ENCODE results near the gene CNBP. TPM values are rescaled to one million over a fixed set of nuclear protein-coding genes. Genes with fewer than 3 reads are reported as not detected.
"Not testable (repeated sequence)": the region's sequence is repeated elsewhere in the genome, so short reads cannot be mapped to it uniquely, and the experiment has no call there.

CNBP gene
- total and polyA plus RNA-seq, 2 donors (not counting 1 experiment from before 2014, with no cell fraction given) = 317 to 369 TPM

- Histone ChIP-seq H3K79me2 (ENCODE audit: control insufficient read depth, insufficient read depth, low read length) (peaks cover 39% of the 10 kb centered on the region), H3K9ac (ENCODE audit: insufficient read depth, low read length) (no peak overlapping the region), H3K4me3 (replicated peaks in 1 of 4; ENCODE audit: control extremely low read depth in 1 of 4, insufficient read depth in 1 of 4, low read depth in 3 of 4, low read length in 4 of 4) (no peak overlapping the region), H3K27me3 (ENCODE audit: control insufficient read depth, insufficient read depth, low read length) (no peaks in the 10 kb centered on the region), H3K4me2 (ENCODE audit: extremely low read depth, insufficient read depth, low read length) (no peak overlapping the region), H3K4me1 (ENCODE audit: control insufficient read depth, extremely low read depth, insufficient read depth, low read length) (peaks cover 3% of the 10 kb centered on the region), H4K20me1 (ENCODE audit: control insufficient read depth, extremely low read depth, insufficient read depth, low read length) (no peaks in the 10 kb centered on the region), H2AFZ (ENCODE audit: low read length) (no peak overlapping the region), H3K27ac (ENCODE audit: insufficient read depth, low read length) (no peak overlapping the region), H3K9me3 (ENCODE audit: control insufficient read depth, insufficient read depth, low read depth, low read length) (no peaks in the 10 kb centered on the region), H3K36me3 (ENCODE audit: control insufficient read depth, insufficient read depth, low read length) (no peaks in the 10 kb centered on the region)
- no peak for TF ChIP-seq EZH2 (IDR thresholded peaks at IDR 0.05; ENCODE audit: low read length, missing control alignments)
- TF ChIP-seq, protein P1, sequence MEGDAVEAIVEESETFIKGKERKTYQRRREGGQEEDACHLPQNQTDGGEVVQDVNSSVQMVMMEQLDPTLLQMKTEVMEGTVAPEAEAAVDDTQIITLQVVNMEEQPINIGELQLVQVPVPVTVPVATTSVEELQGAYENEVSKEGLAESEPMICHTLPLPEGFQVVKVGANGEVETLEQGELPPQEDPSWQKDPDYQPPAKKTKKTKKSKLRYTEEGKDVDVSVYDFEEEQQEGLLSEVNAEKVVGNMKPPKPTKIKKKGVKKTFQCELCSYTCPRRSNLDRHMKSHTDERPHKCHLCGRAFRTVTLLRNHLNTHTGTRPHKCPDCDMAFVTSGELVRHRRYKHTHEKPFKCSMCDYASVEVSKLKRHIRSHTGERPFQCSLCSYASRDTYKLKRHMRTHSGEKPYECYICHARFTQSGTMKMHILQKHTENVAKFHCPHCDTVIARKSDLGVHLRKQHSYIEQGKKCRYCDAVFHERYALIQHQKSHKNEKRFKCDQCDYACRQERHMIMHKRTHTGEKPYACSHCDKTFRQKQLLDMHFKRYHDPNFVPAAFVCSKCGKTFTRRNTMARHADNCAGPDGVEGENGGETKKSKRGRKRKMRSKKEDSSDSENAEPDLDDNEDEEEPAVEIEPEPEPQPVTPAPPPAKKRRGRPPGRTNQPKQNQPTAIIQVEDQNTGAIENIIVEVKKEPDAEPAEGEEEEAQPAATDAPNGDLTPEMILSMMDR (conservative IDR thresholded peaks at IDR 0.05 in 1 of 2, IDR thresholded peaks at IDR 0.05 in 1 of 2; ENCODE audit: low read depth in 1 of 2, low read length in 2 of 2) = no peak
- no peak for DNase-seq (ENCODE audit: low read depth in 2 of 2)
These were observed 2.1 kb upstream of the CNBP start for GRCh38 chr3:129185783-129186182.

- Histone ChIP-seq H3K79me2 (ENCODE audit: control insufficient read depth, insufficient read depth, low read length) (peaks cover 47% of the 10 kb centered on the region), H3K27ac (ENCODE audit: insufficient read depth, low read length) (peak overlapping the region; percentile 98), H3K4me2 (ENCODE audit: extremely low read depth, insufficient read depth, low read length) (peak overlapping the region; percentile 97), H3K4me3 (replicated peaks in 1 of 4; ENCODE audit: control extremely low read depth in 1 of 4, insufficient read depth in 1 of 4, low read depth in 3 of 4, low read length in 4 of 4) (peak overlapping the region; percentile 79 to 97 (median 92))
- H3K9ac ChIP-seq (ENCODE audit: insufficient read depth, low read length); H3K4me1 ChIP-seq (ENCODE audit: control insufficient read depth, extremely low read depth, insufficient read depth, low read length); DNase-seq (ENCODE audit: low read depth in 2 of 2); H4K20me1 ChIP-seq (ENCODE audit: control insufficient read depth, extremely low read depth, insufficient read depth, low read length); H3K27me3 ChIP-seq (ENCODE audit: control insufficient read depth, insufficient read depth, low read length); H3K36me3 ChIP-seq (ENCODE audit: control insufficient read depth, insufficient read depth, low read length); H2AFZ ChIP-seq (ENCODE audit: low read length); H3K9me3 ChIP-seq (ENCODE audit: control insufficient read depth, insufficient read depth, low read depth, low read length): not testable (repeated sequence)
These were observed 1.3 kb upstream of the CNBP start for GRCh38 chr3:129184784-129185542.

DNA sequence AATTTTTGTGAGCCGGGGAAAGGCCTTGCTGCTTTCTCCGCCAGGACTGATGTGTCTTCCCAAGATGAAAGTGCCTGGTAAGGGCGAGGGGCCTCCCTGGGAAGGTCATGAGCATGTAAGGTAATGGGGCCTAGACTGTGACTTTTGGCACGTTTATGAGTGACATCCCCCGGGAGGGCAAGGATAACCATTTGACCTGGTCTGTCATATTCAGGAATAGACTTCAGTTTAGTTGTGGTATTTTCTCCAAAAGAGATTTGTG is 631 bp upstream of the CNBP start:
- H3K9ac ChIP-seq (ENCODE audit: insufficient read depth, low read length) = peak overlapping the region; percentile 99
- no peaks in the 10 kb centered on the region for H3K9me3 ChIP-seq (ENCODE audit: control insufficient read depth, insufficient read depth, low read depth, low read length)
- H3K79me2 ChIP-seq (ENCODE audit: control insufficient read depth, insufficient read depth, low read length) = peaks cover 53% of the 10 kb centered on the region
- TF ChIP-seq, protein P1 (conservative IDR thresholded peaks at IDR 0.05 in 1 of 2, IDR thresholded peaks at IDR 0.05 in 1 of 2; ENCODE audit: low read depth in 1 of 2, low read length in 2 of 2) = no peak
- peak overlapping the region; percentile 61 for H2AFZ ChIP-seq (ENCODE audit: low read length)
- peaks cover 6% of the 10 kb centered on the region for H3K4me1 ChIP-seq (ENCODE audit: control insufficient read depth, extremely low read depth, insufficient read depth, low read length)
- H3K27me3 ChIP-seq (ENCODE audit: control insufficient read depth, insufficient read depth, low read length) = no peaks in the 10 kb centered on the region
- H3K4me3 ChIP-seq (replicated peaks in 1 of 4; ENCODE audit: control extremely low read depth in 1 of 4, insufficient read depth in 1 of 4, low read depth in 3 of 4, low read length in 4 of 4) = peak overlapping the region; percentile 79 to 97 (median 92)
- DNase-seq (ENCODE audit: low read depth in 2 of 2) = peak in 1 of 2 donors; percentile 21
- peak overlapping the region; percentile 97 for H3K4me2 ChIP-seq (ENCODE audit: extremely low read depth, insufficient read depth, low read length)
- no peaks in the 10 kb centered on the region for H3K36me3 ChIP-seq (ENCODE audit: control insufficient read depth, insufficient read depth, low read length)
- H4K20me1 ChIP-seq (ENCODE audit: control insufficient read depth, extremely low read depth, insufficient read depth, low read length) = no peaks in the 10 kb centered on the region
- H3K27ac ChIP-seq (ENCODE audit: insufficient read depth, low read length) = peak overlapping the region; percentile 98

Measured in fibroblast of lung (primary cell).